M059J (cell line): ENCODE data around the gene TOGARAM2. TPM values are rescaled to one million over a fixed set of nuclear protein-coding genes. Genes with fewer than 3 reads are reported as not detected.

ENCODE experiments used
- DNase-seq: peaks from one replicate; pipeline ENCODE4 v3.0.0-alpha.2; 2012; ENCODE audit warnings: low read depth
- total RNA-seq: library from RNA; depleted of rRNA; stranded (reverse); fragments of >200 nt; shearing (Covaris generic); gene quantifications from 2 replicates; pipeline ENCODE4 v1.2.3, GENCODE V29; 2014

The TOGARAM2 gene
- total RNA-seq, 1 experiment from 2014 or later = not detected

DNA sequence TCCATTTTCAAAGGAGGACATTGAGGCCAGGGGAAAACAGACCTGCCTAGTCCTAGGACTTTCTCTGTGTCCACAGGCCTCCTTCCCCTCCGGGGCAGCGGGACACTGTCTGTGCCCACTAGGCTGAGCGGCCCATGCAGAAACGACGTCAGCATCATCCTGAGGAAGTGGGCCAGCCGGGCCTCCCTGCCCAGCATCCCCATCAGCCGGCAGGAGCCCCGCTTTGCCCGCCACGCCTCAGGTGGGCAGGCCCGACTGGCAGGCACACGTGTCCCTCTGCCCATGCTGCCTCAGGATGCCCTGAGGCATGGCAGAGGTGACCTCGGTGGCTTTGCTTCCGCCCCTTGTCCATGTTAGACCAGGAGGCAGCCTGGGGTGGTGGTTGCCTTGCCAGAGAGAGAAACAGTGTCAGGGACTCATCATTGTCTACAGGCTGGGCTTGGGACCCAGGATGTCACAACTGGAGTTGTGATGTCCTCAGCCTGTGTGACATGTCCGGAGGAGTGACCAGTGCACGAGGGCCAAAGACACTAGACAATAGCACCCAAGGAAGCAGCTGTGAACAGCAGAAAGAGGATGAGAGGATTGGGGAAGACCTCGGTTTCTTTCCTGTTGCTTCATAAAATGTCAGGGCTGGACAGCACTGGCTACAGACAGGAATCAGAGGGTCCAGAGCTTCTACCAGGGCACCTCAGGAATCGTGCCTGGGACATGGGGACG is 36.8 kb downstream of the TOGARAM2 start:
- no peak for DNase-seq

DNA sequence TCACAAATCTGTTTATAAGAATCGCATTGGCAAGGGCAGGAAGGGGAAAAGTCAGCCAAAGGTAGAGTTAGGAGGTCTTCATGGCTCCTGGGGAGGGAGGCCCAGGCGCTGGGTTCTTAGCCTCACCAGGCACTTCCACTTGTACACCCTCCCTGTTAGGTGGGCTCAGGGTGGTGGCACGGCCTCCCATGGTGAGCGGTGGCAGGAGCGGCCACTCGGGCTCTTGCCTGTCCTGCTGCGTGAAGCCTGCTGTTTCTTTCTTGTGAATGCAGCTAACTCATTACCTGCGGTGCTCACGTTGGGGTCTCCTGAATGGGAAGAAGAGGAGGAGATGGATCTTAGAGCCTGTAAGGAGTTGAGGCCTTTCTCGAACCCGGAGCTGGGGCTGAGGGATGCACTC is 40.8 kb downstream of the TOGARAM2 start:
- DNase-seq = no peak

DNA sequence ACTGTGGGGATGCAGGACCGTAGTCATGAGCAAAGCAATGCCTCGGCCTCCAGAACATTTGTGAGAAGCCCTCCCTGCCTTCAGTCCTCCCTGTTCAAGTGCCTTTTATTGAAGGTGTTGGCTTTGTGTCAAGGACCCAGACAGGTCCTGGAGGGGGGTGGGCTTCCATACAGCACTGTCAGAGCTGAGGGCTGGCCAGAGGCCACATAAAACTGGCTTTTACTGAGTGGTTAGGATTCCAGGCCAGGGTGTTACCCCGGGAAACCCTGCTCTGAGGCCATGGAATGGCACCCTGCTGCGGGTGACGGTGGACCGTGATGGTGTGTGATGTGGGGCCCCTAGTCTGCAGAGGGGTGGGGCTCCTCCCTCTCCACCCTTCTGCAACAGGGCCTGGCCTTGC is 41.6 kb downstream of the TOGARAM2 start:
- DNase-seq = no peak

DNA sequence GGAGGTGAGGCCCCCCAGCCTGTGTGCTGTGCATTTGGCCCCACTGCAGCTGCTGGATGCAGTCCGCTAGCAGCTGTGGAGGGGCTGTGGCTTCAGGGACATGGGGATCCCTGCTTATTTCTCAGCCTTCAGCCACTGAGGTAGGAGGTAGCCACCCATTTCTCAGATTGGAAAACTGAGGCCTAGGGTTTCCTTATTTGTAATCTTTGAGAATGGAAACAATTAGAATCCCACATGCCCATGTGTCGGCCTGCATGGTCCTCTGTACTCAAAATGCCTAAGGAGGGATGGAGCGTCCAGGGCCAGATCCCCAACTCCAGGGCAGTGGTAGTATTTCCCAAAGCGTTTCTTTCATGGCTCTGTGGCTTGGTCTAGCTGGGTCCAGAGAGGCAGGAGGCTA is 42.1 kb downstream of the TOGARAM2 start:
- no peak for DNase-seq

DNA sequence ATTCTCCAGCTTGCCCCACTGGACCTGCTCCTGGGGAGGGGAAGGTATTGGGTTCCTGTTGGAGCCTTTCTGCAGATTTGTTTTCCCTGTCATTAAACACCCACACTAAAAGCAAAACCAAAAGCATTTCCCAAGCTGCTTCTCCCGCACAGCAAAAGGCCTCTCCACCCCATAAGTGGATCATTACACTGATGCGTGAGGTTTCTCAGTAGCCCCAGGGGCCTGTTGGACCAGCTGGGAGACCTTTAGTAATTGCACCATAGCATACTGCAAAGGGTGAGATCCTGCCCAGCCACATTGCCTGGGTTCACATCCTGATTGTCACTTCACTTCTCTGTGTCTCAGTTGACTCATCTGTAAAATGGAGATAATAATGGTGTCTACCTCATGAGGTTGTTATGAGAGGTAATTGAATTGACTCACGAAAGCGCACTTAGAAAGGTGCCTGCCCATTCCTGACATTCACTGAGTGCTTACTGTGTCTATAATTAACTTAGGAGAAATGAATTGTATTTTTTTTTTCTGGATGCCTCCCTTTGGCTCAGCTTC is 43.9 kb downstream of the TOGARAM2 start:
- DNase-seq = peak; percentile 17

DNA sequence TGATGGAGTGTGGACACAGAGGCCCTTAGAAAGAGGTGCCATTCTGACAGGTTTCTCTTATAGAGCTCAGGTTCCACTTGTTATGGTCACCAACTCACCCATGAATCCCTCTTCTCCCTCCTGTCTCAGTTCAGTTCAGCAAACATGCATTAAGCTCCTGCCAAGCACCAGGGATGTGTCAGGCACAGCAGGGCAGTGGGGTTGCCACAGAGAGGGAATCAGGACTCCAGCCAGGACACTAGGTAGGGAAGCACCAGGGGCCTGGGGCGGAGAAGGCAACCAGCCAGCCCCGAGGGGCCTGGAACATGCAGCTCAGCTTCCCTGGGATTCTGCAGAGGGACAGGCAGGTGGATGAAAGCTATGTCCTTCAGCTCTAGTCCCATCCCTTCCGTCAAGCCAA is 44.6 kb downstream of the TOGARAM2 start:
- no peak for DNase-seq

DNA sequence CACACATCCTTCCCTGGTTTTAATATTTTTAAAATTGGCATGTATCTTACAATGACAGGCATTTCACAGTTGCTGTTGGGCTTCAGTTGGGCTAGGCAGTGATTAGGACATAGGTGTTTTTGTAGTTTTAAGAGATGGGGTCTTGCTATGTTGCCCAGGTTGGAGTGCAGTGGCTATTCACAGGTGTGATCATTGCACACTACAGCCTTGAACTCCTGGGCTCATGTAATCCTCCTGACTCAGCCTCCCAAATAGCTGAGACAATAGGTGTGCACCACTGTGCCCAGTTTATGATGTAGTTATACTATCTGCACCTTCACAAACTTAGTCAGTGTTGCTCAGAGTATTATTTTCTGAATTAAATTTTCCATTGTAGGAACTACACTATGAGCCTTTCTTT is 49.9 kb downstream of the TOGARAM2 start:
- no peak for DNase-seq

DNA sequence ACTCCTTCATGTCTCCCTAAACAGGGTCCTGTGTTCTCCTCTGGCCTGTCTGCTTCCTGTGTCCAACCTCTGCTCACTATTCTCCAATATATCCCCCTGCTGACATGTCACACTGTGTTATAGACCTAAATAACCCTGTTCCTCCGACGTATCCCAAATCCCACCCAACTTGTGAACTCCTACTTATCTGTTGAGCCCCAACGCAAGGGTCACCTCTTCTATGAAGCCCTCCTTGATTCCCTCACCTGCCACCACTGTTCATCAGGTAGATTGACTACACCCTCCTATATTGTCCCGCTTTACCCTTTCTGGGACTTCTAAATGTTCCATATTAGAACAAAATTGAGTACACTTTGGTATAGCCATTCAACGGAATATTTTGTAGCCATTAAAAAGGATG is 51.1 kb downstream of the TOGARAM2 start:
- DNase-seq = no peak

DNA sequence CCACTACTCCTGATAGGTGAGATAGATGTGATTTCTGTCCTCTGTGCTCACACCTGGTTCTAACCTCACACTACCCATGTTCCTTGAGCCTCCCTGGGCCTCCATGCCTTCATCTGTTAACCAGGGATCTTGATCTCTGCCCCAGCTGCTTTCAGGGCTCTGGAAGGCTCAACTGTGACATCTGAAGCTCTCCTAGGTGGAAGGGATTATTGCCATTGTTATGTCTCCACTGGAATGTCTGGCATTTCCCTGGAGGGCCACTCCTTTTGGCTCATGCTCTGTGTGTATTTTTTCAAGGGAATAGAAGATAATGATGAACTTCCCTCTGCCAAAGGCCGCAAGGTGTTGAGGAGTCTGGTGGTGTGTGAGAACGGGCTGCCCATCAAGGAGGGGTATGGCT is 52.1 kb downstream of the TOGARAM2 start:
- peak; percentile 65 for DNase-seq

DNA sequence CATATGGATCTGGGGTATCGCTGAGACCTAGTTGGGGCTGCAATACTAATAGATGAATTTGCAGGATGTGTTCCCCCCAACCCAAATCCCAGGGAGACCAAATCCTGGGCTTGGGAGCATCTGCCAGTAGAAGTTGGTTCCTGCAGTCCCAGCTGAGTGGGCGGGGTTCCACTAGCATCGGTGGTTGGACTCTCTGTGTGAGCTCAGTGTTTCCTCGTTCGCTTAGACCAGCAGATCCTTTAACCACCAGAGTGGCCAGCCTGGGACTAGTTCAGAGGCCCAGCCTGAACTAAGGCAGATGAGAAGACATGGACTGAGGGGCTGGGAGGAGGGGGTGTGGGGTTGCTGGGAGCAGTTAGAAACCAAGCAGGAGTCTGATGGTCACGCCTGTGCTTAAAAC is 52.6 kb downstream of the TOGARAM2 start:
- no peak for DNase-seq

DNA sequence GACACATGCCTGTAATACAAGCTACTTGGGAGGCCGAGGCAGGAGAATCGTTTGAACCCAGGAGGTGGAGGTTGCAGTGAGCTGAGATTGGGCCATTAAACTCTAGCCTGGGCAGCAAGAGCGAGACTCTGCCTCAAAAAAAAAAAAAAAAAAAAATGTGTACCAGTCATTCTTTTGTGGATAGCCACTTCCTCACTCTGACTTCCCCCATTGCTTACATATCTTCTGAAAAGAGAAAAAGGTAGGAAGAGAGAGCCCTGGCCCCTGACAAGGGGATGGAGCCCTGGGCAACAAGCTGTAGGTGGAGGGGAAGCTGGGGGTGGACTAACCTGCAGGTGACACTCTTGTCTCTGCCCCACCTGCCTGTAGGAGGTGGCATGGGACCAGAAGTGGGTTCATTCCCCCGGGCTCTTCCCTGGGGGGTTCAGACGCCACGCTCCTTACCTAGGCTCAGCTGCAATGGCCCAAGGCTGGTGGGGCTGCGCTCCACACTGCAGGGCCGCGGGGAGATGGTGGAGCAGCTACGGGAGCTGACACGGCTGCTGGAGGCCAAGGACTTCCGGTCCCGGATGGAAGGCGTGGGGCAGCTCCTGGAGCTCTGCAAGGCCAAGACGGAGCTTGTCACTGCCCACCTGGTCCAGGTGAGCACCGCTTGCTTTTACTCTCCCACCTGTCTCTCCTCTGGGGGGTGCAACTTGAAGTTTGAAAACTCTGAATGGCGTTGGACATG is 54.1 kb downstream of the TOGARAM2 start:
- DNase-seq = no peak

DNA sequence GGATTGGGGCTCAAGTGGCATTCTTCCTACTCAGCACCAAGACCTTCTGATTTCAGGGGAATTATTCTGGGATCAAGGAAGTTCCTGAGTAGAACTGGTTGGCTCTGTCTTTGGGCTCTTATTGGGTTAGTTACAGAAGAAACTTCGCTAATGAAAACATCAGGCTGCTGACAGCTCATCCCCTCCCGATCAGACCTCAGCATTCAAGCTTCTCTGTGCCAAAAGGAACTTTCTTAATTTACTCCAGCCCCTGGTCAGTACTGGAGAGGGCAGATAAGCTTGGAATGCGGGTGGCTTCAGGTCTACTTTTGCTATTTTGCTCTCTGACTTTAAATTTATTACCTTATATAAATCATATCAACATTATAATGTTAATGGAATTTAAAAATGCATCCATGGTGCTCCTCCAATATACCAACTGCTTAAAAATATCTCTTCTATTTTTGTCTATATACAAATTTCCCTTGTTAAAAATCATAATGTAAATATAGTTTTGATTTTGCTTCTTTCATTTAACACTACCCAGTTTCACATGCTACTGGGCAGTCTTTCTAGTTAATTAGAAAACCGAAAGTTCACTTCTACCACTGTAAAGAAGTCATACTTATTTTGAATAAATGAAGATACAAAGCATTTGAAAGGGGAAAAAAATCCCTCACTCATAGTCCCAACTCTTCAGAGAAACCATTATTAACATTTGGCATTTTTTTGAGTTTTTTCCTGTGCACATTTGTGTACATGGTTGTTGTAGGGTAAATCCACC is 58.8 kb downstream of the TOGARAM2 start:
- no peak for DNase-seq

DNA sequence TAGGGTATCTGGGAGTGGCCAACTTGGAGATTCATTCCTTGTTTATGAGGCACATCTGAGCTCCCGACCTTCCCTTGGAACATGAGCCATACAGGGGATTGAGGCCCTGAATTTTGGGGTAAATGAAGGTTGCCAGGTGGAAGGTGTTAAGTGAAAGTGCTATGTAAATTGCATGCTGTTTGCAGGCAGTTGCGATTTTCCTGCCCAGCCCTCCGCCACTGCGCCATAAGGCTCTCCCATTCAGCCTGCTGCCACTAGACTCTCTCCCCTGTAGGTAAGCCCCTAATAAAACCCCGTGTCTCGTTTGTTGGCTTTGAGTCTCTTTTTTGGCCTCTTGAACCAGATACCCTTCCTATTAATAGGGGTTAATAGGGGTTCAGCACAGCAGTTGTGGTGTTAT is 59.5 kb downstream of the TOGARAM2 start:
- no peak for DNase-seq

DNA sequence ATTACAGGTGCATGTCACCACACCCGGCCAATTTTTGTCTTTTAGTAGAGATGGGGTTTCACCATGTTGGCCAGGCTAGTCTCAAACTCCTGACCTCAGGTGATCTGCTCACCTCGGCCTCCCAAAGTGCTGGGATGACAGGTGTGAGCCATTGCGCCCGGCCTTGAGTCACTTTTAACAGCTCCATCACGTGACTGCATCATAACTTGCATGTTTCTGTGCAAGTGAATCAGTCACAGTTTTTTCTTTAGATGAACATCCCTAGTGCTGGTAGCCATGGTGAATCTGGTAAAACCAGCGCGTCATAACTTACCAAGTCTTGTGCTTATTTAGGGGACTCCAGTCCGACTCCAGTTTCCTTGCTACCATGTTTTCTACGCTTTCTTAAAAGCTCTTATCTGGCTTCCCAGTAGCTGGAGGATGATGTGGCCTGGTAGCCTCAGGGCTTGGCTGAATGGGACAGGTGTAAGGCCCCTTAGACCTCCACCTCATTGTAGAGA is 60.1 kb downstream of the TOGARAM2 start:
- DNase-seq = no peak

DNA sequence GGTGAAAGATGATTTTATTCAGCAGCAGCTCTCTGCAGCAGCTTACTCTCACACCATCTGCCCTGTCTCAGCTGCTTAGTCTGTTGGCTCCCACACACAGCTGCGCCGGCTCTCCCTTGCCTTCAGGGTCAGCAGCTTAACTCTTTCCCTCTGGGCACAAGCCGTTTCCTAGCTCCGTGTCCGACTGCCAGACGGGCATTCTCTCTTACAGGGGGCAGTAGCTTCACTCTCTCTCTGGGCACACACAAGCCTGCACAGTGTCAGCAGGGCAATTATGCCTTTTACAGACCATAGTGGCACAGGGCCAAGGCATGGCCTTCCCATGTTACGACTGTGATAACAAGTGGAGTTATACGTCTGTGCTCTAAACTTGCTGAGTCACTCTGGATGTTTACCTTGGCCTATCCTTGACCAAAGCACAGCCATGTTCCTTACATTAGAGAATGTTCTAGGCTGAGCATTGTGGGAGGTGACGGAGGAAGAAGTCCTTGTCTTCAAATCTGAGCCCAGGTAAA is 61.5 kb downstream of the TOGARAM2 start:
- no peak for DNase-seq

DNA sequence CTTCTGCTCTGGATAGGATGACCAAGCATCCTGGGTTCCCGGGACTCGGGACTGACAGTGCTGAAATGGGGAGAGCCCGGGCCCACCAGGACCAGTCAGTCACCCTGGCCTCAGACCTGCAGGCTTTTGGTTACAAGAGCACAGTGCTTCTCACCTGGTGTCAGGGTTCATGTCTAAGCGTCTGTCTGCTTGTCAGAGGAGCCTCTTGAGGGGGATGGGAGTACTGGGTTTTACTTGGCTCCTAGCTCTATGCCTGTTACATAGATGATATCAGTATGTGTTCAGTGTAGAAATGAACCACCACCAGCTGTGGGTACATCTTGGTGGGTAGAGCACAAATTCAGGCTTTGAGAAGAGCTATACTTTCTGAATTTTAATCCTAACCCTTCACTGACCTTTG is 63.4 kb downstream of the TOGARAM2 start:
- DNase-seq = no peak

DNA sequence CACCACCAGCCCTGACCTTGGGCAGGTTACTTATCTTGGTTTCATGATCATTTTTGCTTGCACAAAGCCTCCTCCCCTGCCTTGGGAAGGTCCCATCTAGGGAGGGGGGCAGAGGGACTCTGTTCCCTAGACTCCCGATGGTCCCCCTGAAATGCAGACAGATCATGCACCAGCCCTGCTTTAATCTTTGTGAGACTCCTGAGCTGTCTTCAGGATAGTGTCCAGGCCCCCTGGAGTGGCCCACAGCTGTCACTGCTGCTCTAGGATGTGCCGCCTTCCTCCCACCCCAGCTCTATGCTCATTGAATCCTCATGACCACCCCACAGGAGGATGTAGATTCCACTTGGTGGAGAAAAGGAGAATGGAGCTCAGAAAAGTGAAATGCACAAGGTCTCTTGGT is 65.2 kb downstream of the TOGARAM2 start:
- no peak for DNase-seq

DNA sequence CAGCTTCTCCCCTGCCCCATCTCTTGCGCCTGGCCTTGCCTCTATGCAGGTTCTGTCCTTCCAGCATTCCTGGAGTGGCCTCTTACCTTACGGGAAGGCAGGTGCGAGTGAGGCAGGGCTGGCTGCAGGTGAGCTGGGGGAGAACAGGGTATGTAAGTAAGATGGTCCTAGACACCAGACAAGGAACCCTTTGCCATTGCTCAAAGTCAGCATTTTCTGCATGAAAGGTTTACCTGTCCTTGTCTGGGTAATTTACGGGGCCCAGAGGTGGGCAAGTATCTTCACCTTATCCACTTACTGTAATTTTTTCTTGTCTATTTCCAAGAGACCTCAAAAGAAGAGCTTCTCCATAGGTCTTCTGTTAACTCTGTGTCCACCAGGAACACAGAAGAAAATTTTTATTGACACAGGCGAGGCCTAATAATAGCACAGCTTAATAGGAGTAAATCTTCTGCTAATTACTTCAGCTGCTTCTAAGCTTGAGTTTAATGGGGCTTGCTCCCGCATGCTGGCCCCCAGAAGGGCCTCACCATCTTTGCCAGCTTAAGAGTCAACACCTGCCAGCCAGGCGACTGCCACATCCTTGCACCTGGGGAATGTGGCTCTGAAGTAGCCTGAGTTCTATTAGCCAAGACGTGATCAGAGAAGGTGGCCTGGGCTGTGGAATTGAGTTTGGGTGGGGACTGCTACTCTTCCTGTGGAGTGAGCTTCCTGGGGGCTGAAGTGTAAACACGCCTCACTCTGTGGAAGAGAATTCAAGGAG is 66.2 kb downstream of the TOGARAM2 start:
- no peak for DNase-seq

DNA sequence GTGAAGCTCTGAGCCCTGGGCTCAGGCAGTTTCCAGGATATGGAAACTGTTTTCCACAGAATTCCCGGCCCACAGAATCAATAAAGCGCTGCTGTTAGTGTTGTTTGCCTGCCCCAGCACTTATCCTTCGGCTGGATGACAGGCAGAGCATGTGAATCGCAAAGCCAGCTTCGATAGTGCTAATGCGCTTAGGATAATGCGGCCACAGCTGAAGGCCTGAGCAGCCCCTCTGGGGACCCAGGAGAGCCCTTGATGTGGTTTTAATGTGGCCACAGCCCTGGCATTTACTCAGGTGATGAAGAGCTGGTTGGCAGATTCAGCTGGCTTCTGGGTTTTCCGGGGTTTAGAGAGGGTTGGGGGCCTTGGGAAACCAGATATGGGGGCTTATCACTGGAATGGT is 69.5 kb downstream of the TOGARAM2 start:
- no peak for DNase-seq

DNA sequence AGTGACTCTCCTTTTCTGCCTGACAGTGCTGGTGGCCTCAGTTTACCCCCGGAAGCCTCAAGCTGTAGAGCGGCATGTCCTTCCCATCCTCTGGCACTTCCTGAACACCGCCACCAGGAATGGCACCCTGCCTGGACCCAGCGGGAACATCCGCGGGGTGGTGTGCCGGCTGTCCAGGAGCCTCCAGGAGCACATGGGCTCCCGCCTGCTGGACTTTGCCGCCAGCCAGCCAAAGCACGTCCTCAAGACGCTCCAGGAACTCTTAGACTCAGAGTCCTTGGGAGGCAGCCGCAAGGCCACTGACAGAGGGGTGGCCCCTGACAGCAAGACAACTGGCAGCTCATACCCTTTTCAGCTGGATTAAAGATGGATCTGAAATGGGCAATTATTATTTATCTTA is 70.6 kb downstream of the TOGARAM2 start:
- no peak for DNase-seq

DNA sequence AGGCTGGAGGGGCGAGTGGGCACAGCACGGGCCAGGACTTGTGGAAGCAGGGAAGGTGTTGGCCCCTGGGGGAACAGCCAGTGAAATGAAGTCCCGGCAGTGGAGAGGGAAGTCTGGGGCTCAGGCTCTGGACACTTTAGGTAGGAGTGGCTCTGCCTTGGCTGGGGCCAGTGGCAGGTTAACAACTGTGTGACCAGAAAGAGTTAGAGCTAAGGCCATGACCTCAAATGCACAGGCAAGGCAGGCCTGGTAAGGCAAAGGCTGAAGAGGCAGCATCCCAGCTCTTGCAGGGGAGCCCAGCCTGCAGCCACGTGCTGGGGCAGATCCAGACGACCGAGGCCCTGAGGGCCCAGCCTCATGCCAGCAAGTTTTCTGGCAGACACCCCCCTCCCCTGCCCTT is 71.7 kb downstream of the TOGARAM2 start:
- no peak for DNase-seq
